Astrocyte of the spinal cord (primary cell): ENCODE measurements around the gene OR10A3.

Experiments
- DNase-seq: peaks from one replicate; pipeline ENCODE4 v3.0.0; 2011; ENCODE audit warnings: low read depth, low spot score
- H3K4me3 ChIP-seq: 2 replicates; pipeline ENCODE4 v1.5.1; 2011; ENCODE audit warnings: low read depth, mild to moderate bottlenecking, low read length, moderate library complexity
- CTCF ChIP-seq: IDR thresholded peaks from 2 replicates; pipeline ENCODE4 v1.5.1; 2012; ENCODE audit warnings: low read depth, mild to moderate bottlenecking, low read length, inconsistent platforms
- in situ Hi-C: cut with HindIII; loops from 2 replicates; pipeline ENCODE4 v1.10.0; 2017; ENCODE audit warnings: low sequenced_read_pairs

The OR10A3 gene

GRCh38 chr11:7911011-7911410 lies 30.5 kb downstream of the OR10A3 start:
- no peak for TF ChIP-seq CTCF
- in situ Hi-C loops, result no loop called here

GRCh38 chr11:7910286-7910788 lies 31.2 kb downstream of the OR10A3 start:
- no peak for TF ChIP-seq CTCF
- DNase-seq, result no peak
- no peak overlapping the region for H3K4me3 ChIP-seq
- in situ Hi-C loops, result no loop called here

More at GRCh38 chr11:7911011-7911410, 30.5 kb downstream of the OR10A3 start:
- no peak for DNase-seq
- H3K4me3 ChIP-seq, result no peak overlapping the region

- H3K4me3 ChIP-seq, result no peak overlapping the region
- no peak for TF ChIP-seq CTCF
- no peak for DNase-seq
- in situ Hi-C loops, result no loop called here
Observed at GRCh38 chr11:7909585-7910285, 31.8 kb downstream of the OR10A3 start.

- no peak for TF ChIP-seq CTCF
- in situ Hi-C loops, result no loop called here
- no peak for DNase-seq
- H3K4me3 ChIP-seq, result no peak overlapping the region
Observed at GRCh38 chr11:7907121-7907520, 34.4 kb downstream of the OR10A3 start.

- no peak for TF ChIP-seq CTCF
- in situ Hi-C loops, result no loop called here
- no peak for DNase-seq
- H3K4me3 ChIP-seq, result no peak overlapping the region
Observed at GRCh38 chr11:7906481-7906880, 35.0 kb downstream of the OR10A3 start.

- no peak for TF ChIP-seq CTCF
- no peak for DNase-seq
- in situ Hi-C loops, result no loop called here
- no peak overlapping the region for H3K4me3 ChIP-seq
Observed at GRCh38 chr11:7905961-7906429, 35.5 kb downstream of the OR10A3 start.
